Mucosa of descending colon (tissue), 3 donors: ENCODE measurements around the gene PITPNM1. TPM values are rescaled to one million over a fixed set of nuclear protein-coding genes. Genes with fewer than 3 reads are reported as not detected.

Experiments used
- ATAC-seq: fragments of 200-7000 bp; cut with Tn5 transposase; one replicate; pipeline ENCODE4 v1.9.1; 2020; ENCODE audit warnings: mild to moderate bottlenecking, moderate library complexity
- DNase-seq, 3 donors: peaks; one replicate each; pipeline ENCODE4 v3.0.0-alpha.2; 2020
- H3K36me3 ChIP-seq: fragments of 200-600 bp; one replicate; pipeline ENCODE4 v1.8.0; 2021; ENCODE audit warnings: low read depth, mild to moderate bottlenecking
- H3K4me1 ChIP-seq: fragments of 200-600 bp; one replicate; pipeline ENCODE4 v1.8.0; 2021; ENCODE audit warnings: low read depth, mild to moderate bottlenecking
- H3K4me3 ChIP-seq: fragments of 200-600 bp; one replicate; pipeline ENCODE4 v1.8.0; 2021; ENCODE audit warnings: mild to moderate bottlenecking
- H3K9me3 ChIP-seq: fragments of 200-600 bp; one replicate; pipeline ENCODE4 v1.8.0; 2021; ENCODE audit warnings: mild to moderate bottlenecking
- intact Hi-C, 2 donors: fragments of 100-400 bp; cut with DNase I in 1 of 2; cut with micrococcal nuclease in 1 of 2; formaldehyde crosslinking; loops; one replicate each; pipeline versions ENCODE4 v1.11.0 to v1.11.1; 2022; cut with DNase I, micrococcal nuclease
- total RNA-seq, 3 donors: library from RNA; stranded (reverse); fragmentation: NEBNext Ultra II Directional in 2 of 3; extraction: Animal tissue kit (Norgen Biotek cat#: 25700) in 2 of 3; gene quantifications; one replicate each; pipeline versions ENCODE4 v1.2.1 to v1.2.4, GENCODE V29; 2021 to 2023
- TF ChIP-seq, protein P1 (sequence below): fragments of 200-600 bp; IDR thresholded peaks from one replicate; pipeline ENCODE4 v1.8.0; 2022; ENCODE audit warnings: antibody characterized with exemption, mild to moderate bottlenecking
- donor health status: DM: no; HTN: no; CAD: no; lungs with moderate emphysema.
- donor health status: DM: no; HTN: no; CAD: no.
- donor health status: DM: no; HTN: yes; CAD: no.

The PITPNM1 gene
- total RNA-seq, 3 donors from 2014 or later: 59.6 to 104 (median 83.7) TPM

DNA sequence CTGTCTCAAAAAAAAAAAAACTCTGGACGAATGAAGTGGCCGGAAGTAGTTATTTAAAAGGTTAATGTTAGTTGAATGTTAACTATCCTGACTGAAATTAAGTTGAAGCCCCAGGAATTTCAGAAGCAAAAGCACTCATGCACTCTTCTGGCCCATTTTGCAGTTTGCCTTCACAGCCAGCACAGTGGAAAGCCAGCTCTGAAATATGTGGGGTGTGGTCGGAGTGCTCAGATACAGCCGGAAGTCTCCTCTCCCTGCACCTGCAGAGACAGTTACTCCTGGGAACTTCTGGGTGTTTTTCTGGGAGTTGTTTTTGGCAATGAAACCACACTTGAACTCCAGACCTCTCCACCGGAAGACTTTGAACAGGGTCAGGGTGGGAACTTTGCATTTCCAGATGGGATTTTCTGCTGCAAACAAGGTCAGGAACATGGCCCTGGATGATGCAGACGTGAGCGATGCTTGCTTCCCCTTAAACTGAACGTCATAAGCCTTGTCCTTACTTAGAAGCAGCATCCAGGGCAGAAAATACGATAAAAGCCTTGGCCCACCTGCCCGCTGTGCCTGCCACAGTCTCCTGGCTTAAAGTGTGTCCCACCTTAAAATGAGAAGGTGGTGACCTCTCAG is 39.6 kb upstream of the PITPNM1 start:
- peak; percentile 84 for ATAC-seq
- intact Hi-C loops: no loop called here
- TF ChIP-seq, protein P1, sequence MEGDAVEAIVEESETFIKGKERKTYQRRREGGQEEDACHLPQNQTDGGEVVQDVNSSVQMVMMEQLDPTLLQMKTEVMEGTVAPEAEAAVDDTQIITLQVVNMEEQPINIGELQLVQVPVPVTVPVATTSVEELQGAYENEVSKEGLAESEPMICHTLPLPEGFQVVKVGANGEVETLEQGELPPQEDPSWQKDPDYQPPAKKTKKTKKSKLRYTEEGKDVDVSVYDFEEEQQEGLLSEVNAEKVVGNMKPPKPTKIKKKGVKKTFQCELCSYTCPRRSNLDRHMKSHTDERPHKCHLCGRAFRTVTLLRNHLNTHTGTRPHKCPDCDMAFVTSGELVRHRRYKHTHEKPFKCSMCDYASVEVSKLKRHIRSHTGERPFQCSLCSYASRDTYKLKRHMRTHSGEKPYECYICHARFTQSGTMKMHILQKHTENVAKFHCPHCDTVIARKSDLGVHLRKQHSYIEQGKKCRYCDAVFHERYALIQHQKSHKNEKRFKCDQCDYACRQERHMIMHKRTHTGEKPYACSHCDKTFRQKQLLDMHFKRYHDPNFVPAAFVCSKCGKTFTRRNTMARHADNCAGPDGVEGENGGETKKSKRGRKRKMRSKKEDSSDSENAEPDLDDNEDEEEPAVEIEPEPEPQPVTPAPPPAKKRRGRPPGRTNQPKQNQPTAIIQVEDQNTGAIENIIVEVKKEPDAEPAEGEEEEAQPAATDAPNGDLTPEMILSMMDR: no peak

DNA sequence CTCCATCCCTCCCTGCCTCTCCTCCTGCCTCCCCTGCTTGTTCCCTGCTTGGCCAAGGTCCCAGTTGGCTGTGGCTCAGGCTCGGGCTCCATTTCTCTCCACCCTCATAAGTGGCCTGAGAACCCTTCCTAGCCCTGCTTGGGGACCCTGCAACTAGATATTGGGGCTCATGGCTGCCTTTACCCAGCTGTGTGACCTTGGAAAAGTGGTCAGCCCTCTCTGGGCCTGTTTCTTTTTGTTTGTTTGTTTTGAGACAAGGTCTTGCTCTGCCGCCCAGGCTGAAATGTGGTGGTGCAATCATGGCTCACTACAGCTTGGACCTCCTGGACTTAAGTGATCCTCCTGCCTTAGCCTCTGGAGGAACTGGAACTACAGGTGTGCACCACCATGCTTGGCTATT is 38.4 kb upstream of the PITPNM1 start:
- Histone ChIP-seq H3K36me3 (no peaks in the 10 kb centered on the region), H3K9me3 (no peaks in the 10 kb centered on the region), H3K4me3 (no peak overlapping the region), H3K4me1 (peaks cover 23% of the 10 kb centered on the region)
- ATAC-seq: no peak
- intact Hi-C loops: no loop called here
- DNase-seq: no peak
- TF ChIP-seq, protein P1: no peak

More for the DNA sequence above, 39.6 kb upstream of the PITPNM1 start:
- DNase-seq: peak in 1 of 3 donors; percentile 74
- H3K4me3 ChIP-seq: no peak overlapping the region
- H3K4me1 ChIP-seq: peaks cover 23% of the 10 kb centered on the region
- H3K9me3 ChIP-seq: no peaks in the 10 kb centered on the region
- H3K36me3 ChIP-seq: no peaks in the 10 kb centered on the region

DNA sequence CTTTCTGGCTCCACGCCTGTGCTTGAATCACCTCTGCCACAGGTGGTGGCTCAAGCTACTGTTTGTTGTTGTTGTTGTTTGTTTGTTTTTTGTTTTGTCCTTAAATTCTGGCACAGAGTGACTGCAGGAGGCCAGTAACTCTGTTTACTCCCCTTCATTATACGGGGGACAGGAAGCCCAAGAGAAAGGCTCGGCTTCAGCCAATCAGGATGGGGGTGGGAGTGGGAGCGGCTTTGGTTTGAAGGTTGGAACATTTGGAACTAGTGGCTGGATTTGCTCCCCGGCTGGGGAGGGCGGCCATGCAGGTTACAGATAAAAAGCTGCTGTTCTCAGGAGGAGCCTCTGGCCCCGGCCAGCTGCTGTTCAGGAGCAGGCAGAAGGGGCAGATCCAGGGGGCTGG is 37.8 kb upstream of the PITPNM1 start:
- no peak for DNase-seq
- TF ChIP-seq, protein P1: no peak

GRCh38 chr11:67542169-67542568 is 37.0 kb upstream of the PITPNM1 start:
- H3K4me1 ChIP-seq: peaks cover 23% of the 10 kb centered on the region
- ATAC-seq: no peak
- no peaks in the 10 kb centered on the region for H3K36me3 ChIP-seq
- no peak for DNase-seq
- no peak overlapping the region for H3K4me3 ChIP-seq
- TF ChIP-seq, protein P1: no peak
- no peaks in the 10 kb centered on the region for H3K9me3 ChIP-seq
- intact Hi-C loops: no loop called here

More for the DNA sequence above, 37.8 kb upstream of the PITPNM1 start:
- Histone ChIP-seq H3K4me3 (no peak overlapping the region), H3K4me1 (peaks cover 23% of the 10 kb centered on the region), H3K9me3 (no peaks in the 10 kb centered on the region), H3K36me3 (no peaks in the 10 kb centered on the region)
- intact Hi-C loops: no loop called here
- no peak for ATAC-seq

GRCh38 chr11:67541198-67541597 is 36.0 kb upstream of the PITPNM1 start:
- ATAC-seq: no peak
- Histone ChIP-seq H3K9me3 (no peaks in the 10 kb centered on the region), H3K4me3 (no peak overlapping the region), H3K4me1 (peaks cover 23% of the 10 kb centered on the region), H3K36me3 (no peaks in the 10 kb centered on the region)
- intact Hi-C loops: no loop called here
- TF ChIP-seq, protein P1: no peak
- DNase-seq: no peak
